Nephron progenitor cell (in vitro differentiated cells): ENCODE data around the gene RPL19.
"Not testable (repeated sequence)": the region's sequence is repeated elsewhere in the genome, so short reads cannot be mapped to it uniquely, and the experiment has no call there.

Experiments
- DNase-seq: peaks from one replicate; pipeline ENCODE4 v3.0.0; 2021
- H3K27ac Mint-ChIP-seq: 2 replicates; pipeline ENCODE4 v1.8.0; 2021; ENCODE audit warnings: mild to moderate bottlenecking, moderate library complexity, mixed read lengths
- H3K27me3 Mint-ChIP-seq: 2 replicates; pipeline ENCODE4 v1.8.0; 2021; ENCODE audit warnings: mild to moderate bottlenecking, low read depth, mixed read lengths; ENCODE audit not compliant: poor library complexity
- H3K36me3 Mint-ChIP-seq: 2 replicates; pipeline ENCODE4 v1.8.0; 2021; ENCODE audit warnings: low read depth, mixed read lengths
- H3K4me1 Mint-ChIP-seq: 2 replicates; pipeline ENCODE4 v1.8.0; 2021; ENCODE audit warnings: mixed read lengths
- H3K4me3 Mint-ChIP-seq: 2 replicates; pipeline ENCODE4 v1.8.0; 2021; ENCODE audit warnings: mild to moderate bottlenecking, moderate library complexity, mixed read lengths
- H3K9me3 Mint-ChIP-seq: 2 replicates; pipeline ENCODE4 v1.8.0; 2021; ENCODE audit warnings: mild to moderate bottlenecking, moderate library complexity, mixed read lengths
- TF ChIP-seq, protein P1 (sequence below): fragments of 200-600 bp; sonication (generic); IDR thresholded peaks from 2 replicates; pipeline ENCODE4 v1.5.0; 2021; ENCODE audit warnings: antibody characterized with exemption

Gene RPL19

DNA sequence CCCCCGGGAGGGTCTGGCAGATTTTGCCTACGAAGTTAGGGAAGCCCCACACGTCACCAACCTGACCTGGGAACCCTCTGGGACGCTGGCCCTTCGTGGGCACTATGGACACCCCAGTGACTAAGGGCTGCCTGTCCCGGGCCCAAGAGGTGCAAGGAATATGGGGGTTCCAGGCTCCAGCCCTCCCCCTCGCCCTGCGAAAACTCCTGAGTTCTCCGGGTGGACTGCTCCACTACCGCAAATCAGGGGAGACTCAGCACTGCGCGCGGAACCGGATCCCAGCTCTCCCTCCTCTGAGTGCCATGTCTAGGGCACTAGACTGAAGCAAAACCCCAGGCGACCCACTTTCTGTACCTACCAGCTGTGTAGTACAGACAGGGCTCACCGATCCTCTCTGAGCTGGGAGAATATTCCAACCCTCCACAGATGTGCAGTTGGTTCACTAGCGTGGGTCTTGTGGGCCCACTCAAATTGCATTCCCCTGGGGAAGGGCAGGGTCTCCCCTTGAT is 34.2 kb upstream of the RPL19 start, which contains the start of gene ARL5C:
TSS of gene ARL5C (minus strand) at position 321 of the 509 bp plus-strand sequence. CDS start 401 bp downstream, outside the sequence.
- DNase-seq, result no peak
- H3K4me3 Mint-ChIP-seq, result peak within 1 kb of the TSS; percentile 86
- peak within 1 kb of the TSS; percentile 11 for H3K27ac Mint-ChIP-seq
- peaks cover 45% of the 10 kb centered on the region for H3K4me1 Mint-ChIP-seq
- H3K9me3 Mint-ChIP-seq, result peaks cover 9% of the 10 kb centered on the region
- peaks cover 54% of the 10 kb centered on the region for H3K27me3 Mint-ChIP-seq
- TF ChIP-seq, protein P1, sequence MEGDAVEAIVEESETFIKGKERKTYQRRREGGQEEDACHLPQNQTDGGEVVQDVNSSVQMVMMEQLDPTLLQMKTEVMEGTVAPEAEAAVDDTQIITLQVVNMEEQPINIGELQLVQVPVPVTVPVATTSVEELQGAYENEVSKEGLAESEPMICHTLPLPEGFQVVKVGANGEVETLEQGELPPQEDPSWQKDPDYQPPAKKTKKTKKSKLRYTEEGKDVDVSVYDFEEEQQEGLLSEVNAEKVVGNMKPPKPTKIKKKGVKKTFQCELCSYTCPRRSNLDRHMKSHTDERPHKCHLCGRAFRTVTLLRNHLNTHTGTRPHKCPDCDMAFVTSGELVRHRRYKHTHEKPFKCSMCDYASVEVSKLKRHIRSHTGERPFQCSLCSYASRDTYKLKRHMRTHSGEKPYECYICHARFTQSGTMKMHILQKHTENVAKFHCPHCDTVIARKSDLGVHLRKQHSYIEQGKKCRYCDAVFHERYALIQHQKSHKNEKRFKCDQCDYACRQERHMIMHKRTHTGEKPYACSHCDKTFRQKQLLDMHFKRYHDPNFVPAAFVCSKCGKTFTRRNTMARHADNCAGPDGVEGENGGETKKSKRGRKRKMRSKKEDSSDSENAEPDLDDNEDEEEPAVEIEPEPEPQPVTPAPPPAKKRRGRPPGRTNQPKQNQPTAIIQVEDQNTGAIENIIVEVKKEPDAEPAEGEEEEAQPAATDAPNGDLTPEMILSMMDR, result no peak
- H3K36me3 Mint-ChIP-seq, result no peaks in the 10 kb centered on the region

DNA sequence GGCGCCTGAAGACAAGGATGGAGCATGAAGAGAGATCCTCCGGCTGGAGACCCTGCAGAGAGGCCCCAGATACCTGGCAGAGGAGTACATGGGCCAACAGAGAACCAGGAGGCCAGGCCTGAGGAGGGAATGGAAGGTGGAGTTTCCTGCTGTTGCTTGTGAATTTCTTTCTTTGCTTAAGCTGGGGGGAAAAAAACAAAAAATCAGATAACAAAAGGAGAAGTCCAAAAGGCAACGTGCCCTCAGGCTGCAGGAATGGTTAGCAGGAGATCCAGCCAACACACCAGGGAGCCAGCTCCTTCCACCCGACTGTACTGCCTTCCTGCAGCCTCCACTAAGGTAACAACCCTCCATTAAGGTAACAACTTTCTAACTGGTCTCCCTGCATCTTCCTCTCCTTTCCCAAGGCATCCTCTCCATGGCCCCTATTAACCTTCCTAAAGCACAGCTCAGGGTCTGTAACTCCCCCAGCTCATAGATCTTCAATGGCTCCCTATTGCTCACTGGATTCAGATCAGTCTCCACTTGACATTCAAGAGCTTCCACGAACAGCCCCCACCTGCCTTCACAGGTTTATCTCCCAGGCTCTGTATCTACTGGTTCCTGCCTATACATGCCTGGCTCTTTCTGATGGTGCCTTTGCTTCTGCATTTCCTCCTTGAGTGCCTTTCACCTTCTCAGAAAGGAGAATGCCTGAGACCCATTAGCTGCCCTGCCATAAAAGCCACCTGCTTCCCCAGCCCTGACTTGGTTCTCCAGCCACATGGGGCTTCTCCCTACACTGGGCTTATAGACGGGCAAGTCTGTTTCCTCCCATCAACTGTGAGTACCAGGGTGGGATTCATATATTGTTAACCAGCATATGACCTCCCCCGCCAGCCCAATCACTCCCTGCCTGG is 33.4 kb upstream of the RPL19 start:
- peaks cover 47% of the 10 kb centered on the region for H3K4me1 Mint-ChIP-seq
- H3K27me3 Mint-ChIP-seq, result peaks cover 57% of the 10 kb centered on the region
- TF ChIP-seq, protein P1, result no peak
- peak overlapping the region; percentile 86 for H3K4me3 Mint-ChIP-seq
- peaks cover 9% of the 10 kb centered on the region for H3K9me3 Mint-ChIP-seq
- H3K36me3 Mint-ChIP-seq, result no peaks in the 10 kb centered on the region
- no peak for DNase-seq
- H3K27ac Mint-ChIP-seq, result peak overlapping the region; percentile 11

DNA sequence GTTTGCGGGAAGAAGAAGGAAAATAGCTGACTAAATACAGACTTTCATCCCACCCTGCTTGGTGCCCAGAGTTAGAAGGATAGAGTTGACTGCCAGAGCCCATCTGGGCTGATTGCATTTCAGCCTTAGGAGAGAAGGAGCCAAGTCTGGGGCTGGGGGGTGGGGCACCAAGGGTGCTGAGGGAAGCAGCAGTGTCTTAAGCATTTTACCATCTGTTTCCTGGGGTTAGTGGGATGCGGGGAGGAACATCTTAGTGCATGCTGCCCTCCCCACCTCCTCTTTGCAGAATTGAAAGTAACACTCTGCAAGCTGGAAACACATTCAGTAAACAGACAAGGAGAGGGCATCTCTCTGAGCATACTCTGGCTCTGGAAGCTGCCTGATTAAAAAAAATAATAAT is 32.6 kb upstream of the RPL19 start:
- Mint-ChIP-seq H3K4me3 (peak overlapping the region; percentile 10), H3K4me1 (peaks cover 55% of the 10 kb centered on the region), H3K27me3 (peaks cover 62% of the 10 kb centered on the region), H3K36me3 (no peaks in the 10 kb centered on the region), H3K9me3 (peaks cover 9% of the 10 kb centered on the region), H3K27ac (no peak overlapping the region)
- DNase-seq, result no peak
- TF ChIP-seq, protein P1, result no peak

DNA sequence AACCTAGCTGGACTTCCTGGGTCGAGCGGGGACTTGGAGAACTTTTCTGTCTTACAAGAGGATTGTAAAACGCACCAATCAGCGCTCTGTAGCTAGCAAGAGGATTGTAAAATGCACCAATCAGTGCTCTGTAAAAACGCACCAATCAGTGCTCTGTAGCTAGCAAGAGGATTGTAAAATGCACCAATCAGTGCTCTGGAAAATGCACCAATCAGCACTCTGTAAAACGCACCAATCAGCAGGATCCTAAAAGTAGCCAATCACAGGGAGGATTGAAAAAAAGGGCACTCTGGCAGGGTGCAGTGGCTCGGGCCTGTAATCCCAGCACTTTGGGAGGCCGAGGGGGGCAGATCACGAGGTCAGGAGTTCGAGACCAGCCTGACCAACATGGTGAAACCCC is 31.6 kb upstream of the RPL19 start:
- peaks cover 55% of the 10 kb centered on the region for H3K27me3 Mint-ChIP-seq
- peaks cover 59% of the 10 kb centered on the region for H3K4me1 Mint-ChIP-seq
- H3K27ac Mint-ChIP-seq, H3K4me3 Mint-ChIP-seq, DNase-seq, H3K9me3 Mint-ChIP-seq, H3K36me3 Mint-ChIP-seq: not testable (repeated sequence)

DNA sequence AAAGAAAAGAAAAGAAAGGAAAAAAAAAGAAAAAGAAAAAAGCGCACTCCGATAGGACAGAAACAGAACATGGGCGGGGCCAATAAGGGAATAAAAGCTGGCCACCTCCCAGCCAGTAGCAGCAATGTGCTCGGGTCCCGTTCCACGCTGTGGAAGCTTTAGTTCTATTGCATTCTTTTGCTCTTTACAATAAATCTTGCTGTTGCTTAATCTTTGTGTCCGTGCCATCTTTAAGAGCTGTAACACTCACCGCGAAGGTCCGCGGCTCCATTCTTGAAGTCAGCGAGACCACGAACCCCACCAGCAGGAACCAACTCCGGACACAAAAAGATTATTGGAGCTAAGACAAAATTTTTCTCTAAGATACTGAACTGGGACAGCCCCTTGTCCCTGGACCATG is 31.0 kb upstream of the RPL19 start:
- Mint-ChIP-seq H3K36me3 (no peaks in the 10 kb centered on the region), H3K27ac (no peak overlapping the region), H3K27me3 (peaks cover 53% of the 10 kb centered on the region), H3K4me3 (no peak overlapping the region), H3K4me1 (peaks cover 57% of the 10 kb centered on the region), H3K9me3 (peaks cover 9% of the 10 kb centered on the region)
- DNase-seq, result no peak
- TF ChIP-seq, protein P1, result no peak

DNA sequence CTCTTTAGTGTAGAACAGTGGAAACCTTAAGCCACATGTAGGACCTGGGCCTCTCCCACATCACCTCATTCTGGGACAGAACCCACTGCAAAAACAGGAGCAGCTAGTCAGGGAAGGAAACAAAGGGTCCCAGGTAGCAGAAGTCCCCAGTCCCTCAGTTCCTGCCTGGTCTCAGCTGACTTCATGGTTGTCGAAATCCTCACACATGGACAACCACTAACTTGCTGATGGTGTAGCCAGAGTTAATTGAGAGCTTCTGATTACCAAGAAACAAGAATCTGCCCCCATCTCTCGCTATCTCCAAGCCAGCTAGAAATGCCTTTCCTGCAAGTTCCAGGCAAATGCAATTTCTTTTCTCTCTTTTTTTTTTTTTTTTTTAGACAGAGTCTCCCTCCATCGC is 30.6 kb upstream of the RPL19 start:
- Mint-ChIP-seq H3K4me3 (no peak overlapping the region), H3K27me3 (peaks cover 50% of the 10 kb centered on the region), H3K4me1 (peaks cover 52% of the 10 kb centered on the region), H3K9me3 (peaks cover 9% of the 10 kb centered on the region), H3K27ac (no peak overlapping the region), H3K36me3 (no peaks in the 10 kb centered on the region)
- TF ChIP-seq, protein P1, result no peak
- DNase-seq, result no peak
